AG09309 (cell line): ENCODE measurements around the gene IL13RA1.

ENCODE experiments used
- DNase-seq: peaks from one replicate; pipeline ENCODE4 v3.0.0-alpha.2; 2010; ENCODE audit warnings: low read depth
- H3K4me3 ChIP-seq: 2 replicates; pipeline ENCODE4 v1.5.1; 2011; ENCODE audit warnings: mild to moderate bottlenecking, low read depth, low read length, moderate library complexity; ENCODE audit not compliant: control insufficient read depth
- TF ChIP-seq, protein P1 (sequence below): IDR thresholded peaks from 2 replicates; pipeline ENCODE4 v1.5.1; 2011; ENCODE audit warnings: mild to moderate bottlenecking, low read depth, low read length, inconsistent platforms; ENCODE audit not compliant: insufficient read depth, control insufficient read depth; ENCODE audit errors: missing control alignments

The IL13RA1 gene

DNA sequence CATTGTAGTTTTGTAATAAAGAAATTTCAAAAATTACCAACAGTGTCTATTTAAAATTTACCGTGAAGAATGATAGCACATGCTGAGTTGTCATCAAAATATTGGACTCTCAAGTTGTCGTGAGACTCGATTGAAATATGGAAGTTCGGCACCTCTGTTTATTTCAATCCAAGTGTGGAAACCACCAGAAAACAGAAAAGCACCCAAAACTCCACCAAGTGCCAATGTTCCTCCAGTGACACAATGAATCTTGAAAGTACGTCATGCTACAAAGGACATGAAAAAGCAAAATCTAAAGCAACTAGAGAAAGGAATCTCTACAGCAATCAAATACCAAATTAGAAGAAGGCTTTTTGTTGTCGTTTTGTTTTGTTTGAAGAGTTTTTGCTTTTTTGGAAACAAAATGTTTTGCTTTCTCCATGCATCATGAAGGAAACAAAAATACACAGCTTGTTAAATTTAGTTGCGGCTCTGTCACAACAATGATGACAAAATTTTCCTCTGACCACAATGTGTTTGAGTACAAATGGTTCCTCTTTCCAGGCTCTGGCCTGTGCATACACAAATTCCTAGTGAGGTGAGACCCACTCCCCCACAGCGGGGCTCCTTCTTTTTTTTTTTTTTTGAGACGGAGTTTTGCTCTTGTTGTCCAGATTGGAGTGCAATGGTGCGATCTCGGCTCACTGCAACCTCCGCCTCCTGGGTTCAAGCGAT, 9.6 kb upstream of the IL13RA1 start:
- DNase-seq, result no peak
- TF ChIP-seq, protein P1, sequence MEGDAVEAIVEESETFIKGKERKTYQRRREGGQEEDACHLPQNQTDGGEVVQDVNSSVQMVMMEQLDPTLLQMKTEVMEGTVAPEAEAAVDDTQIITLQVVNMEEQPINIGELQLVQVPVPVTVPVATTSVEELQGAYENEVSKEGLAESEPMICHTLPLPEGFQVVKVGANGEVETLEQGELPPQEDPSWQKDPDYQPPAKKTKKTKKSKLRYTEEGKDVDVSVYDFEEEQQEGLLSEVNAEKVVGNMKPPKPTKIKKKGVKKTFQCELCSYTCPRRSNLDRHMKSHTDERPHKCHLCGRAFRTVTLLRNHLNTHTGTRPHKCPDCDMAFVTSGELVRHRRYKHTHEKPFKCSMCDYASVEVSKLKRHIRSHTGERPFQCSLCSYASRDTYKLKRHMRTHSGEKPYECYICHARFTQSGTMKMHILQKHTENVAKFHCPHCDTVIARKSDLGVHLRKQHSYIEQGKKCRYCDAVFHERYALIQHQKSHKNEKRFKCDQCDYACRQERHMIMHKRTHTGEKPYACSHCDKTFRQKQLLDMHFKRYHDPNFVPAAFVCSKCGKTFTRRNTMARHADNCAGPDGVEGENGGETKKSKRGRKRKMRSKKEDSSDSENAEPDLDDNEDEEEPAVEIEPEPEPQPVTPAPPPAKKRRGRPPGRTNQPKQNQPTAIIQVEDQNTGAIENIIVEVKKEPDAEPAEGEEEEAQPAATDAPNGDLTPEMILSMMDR, result no peak
- H3K4me3 ChIP-seq, result no peak overlapping the region

DNA sequence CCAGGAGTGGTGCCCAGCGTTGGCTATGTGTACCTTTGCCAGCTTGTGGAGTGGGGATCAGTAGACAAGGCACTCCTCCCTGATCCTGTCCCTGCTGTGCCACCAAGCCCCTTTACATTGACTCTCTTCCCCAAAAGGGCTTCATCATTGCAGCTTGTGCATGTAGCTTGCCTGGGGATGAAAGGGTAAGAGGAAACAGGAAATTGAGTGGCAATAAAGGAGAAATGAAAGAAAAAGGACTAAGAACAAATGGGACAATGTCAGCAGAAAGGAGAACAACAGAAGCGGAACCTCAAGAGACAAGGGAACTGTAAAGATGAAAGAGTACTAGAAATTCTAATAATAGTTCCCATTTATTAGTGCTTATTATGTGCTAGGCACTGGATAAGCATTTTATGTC, 8.7 kb upstream of the IL13RA1 start:
- TF ChIP-seq, protein P1, result no peak
- no peak for DNase-seq
- H3K4me3 ChIP-seq, result no peak overlapping the region

DNA sequence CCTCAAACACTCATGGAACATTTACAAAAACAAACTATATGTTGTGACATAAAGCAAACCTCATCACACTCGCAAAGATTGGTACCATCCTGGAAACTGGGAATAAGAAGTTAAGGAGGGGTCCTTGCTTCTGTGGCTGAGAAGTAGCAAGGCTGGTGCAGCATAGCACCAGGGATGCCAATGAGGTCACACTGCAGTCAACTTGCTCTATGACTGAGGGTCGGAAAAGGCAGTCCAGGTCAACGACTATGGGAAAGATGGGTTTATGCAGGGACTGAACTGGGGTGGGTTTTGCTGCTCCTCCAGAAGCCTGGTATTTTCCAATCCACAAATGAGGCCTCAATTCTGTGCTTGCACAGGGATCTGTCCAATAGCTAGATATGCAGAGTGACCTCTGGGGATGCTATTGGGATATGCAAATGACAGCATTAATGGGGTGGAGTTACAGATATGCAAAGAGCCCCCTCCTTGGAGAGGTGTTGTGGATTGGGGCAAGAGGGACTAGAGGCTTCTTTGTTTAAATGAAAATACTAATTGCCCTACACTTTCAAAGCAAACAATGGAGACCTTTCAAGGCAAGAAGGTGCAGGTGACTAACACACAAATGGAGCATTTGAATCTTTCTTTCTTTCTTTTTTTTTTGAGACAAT, 7.2 kb upstream of the IL13RA1 start:
- TF ChIP-seq, protein P1, result no peak
- DNase-seq, result no peak
- no peak overlapping the region for H3K4me3 ChIP-seq

DNA sequence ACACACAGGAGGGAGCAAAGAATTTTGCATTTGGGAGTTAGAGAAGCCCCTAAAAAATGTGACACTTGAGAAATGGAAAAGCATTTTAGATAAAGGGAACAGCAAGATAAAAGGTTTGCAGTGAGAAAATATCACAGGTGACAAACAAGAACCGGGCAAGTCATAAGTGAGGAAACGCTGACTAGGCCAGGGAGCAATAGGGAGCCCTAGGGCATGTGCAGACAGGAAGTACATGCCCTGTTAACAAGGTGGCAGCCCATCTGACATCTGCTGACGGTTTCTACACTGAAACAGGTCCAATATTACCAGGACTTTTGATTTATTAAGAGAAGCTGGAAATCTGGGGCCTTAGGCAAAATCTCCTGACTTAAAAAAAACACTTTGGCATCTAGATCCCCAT, 4.0 kb upstream of the IL13RA1 start:
- DNase-seq, result no peak
- H3K4me3 ChIP-seq, result no peak overlapping the region
- TF ChIP-seq, protein P1, result no peak

DNA sequence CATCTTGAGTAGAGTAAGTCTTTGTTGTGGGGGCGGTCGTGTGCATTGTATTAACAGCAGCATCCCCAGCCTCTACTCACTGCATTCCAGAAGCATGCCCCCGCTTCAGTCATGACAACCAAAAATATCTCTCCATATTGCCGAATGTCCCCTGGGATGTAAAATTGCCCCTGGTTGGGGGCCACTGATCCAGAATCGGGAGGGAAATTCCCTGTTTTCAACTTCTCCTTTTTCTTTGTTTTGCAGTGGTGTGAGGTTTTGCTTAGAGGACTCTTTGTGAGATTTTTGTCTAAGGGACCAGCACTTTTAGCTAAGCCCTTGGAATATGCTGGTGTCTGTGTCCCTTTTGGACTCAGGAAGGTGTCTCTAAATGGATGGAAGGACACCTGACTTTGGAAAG, 3.0 kb upstream of the IL13RA1 start:
- no peak for DNase-seq
- TF ChIP-seq, protein P1, result no peak
- H3K4me3 ChIP-seq, result no peak overlapping the region

DNA sequence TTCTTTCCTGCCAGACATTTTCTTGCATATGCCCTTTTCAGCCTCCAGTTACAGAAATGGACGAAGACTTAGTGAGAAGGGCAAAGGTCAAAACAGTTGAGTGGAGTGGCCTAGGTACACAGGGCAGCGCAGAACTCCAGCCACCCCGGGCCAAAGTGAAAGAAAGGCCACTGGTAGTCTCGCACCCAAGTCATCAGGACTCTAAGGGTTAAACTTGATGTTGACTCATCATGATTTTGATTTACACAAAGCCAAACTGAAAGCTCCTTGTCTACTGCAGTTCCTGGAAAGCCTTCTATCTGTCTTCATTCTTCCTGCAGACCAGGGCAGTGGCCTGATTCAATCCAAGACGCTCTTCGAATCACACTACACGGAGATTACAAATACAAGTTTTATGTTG, 2.6 kb upstream of the IL13RA1 start:
- TF ChIP-seq, protein P1, result no peak
- DNase-seq, result no peak
- no peak overlapping the region for H3K4me3 ChIP-seq

DNA sequence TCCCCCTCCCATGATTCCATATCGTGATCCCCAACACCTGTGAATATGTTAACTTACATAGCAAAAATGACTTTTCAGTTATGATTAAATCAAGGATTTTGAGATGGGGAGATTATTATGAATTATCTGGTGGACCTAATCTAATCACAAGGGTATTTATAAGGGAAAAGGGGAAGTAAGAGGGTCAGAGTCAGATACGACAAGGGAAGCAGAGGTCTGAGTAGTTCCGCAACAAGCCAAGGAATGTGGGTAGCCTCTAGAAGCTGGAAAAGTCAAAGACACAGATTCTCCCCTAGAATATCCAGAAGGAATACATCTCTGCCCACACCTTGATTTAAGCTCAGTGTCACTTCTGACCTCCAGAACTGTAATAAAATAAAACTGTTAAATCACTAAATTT, 1.0 kb upstream of the IL13RA1 start:
- no peak for DNase-seq
- H3K4me3 ChIP-seq, result no peak overlapping the region
- TF ChIP-seq, protein P1, result no peak
